ENCODE measurements around the gene SMIM14.
"Not testable (repeated sequence)": the region's sequence is repeated elsewhere in the genome, so short reads cannot be mapped to it uniquely, and the experiment has no call there.

Gene SMIM14

GRCh38 chr4:39638354-39639239 is at the start of gene SMIM14:
SMIM14 (minus strand) TSS chr4:39638865; CDS start chr4:39605145, 33,720 bp downstream.
- peak; percentile 85 for TF ChIP-seq MYC (IDR thresholded peaks at IDR 0.05; ENCODE audit: low read depth, low read length)
- TF ChIP-seq POLR2A (IDR thresholded peaks at IDR 0.05; ENCODE audit: extremely low read depth, insufficient read length) = peak; percentile 83
- TF ChIP-seq MAX (IDR thresholded peaks at IDR 0.05; ENCODE audit: low read depth, low read length) = peak; percentile 91
- TF ChIP-seq CTCF (IDR thresholded peaks at IDR 0.05; ENCODE audit: low read depth, low read length) = no peak
- DNase-seq (ENCODE audit: low read depth) = peak; percentile 100
- H3K4me3 ChIP-seq (ENCODE audit: low read depth, low read length) = peak within 1 kb of the TSS; percentile 92

GRCh38 chr4:39687014-39687413 is 48.3 kb upstream of the SMIM14 start:
- TF ChIP-seq MAX (IDR thresholded peaks at IDR 0.05; ENCODE audit: low read depth, low read length) = no peak
- no peak for TF ChIP-seq POLR2A (IDR thresholded peaks at IDR 0.05; ENCODE audit: extremely low read depth, insufficient read length)
- TF ChIP-seq MYC (IDR thresholded peaks at IDR 0.05; ENCODE audit: low read depth, low read length) = no peak
- TF ChIP-seq CTCF (IDR thresholded peaks at IDR 0.05; ENCODE audit: low read depth, low read length) = no peak
- peak; percentile 33 for DNase-seq (ENCODE audit: low read depth)
- H3K4me3 ChIP-seq (ENCODE audit: low read depth, low read length) = no peak overlapping the region

- no peak for DNase-seq (ENCODE audit: low read depth)
- no peak overlapping the region for H3K4me3 ChIP-seq (ENCODE audit: low read depth, low read length)
- TF ChIP-seq MAX (IDR thresholded peaks at IDR 0.05; ENCODE audit: low read depth, low read length) (no peak), POLR2A (IDR thresholded peaks at IDR 0.05; ENCODE audit: extremely low read depth, insufficient read length) (no peak), CTCF (IDR thresholded peaks at IDR 0.05; ENCODE audit: low read depth, low read length) (no peak), MYC (IDR thresholded peaks at IDR 0.05; ENCODE audit: low read depth, low read length) (no peak)
Observed at GRCh38 chr4:39685990-39686389, 47.3 kb upstream of the SMIM14 start.

DNA sequence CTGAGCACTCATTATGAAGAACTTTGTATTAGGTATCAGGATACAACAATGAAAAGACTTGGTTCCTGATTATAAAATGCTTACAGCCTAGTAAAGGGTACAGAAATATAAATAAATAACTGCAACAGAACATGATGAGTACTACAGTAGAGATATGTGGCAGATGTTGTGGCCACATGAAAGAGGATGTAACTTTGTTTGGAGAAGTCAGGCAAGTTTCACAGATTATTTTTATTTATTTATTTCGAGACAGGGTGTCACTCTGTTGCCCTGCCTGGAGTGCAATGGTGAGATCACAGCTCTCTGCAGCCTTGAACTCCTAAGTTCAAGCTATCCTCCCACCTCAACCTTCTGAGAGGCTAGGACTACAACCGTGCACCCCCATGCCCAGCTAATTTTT is 43.5 kb upstream of the SMIM14 start:
- TF ChIP-seq MYC (IDR thresholded peaks at IDR 0.05; ENCODE audit: low read depth, low read length) = no peak
- TF ChIP-seq CTCF (IDR thresholded peaks at IDR 0.05; ENCODE audit: low read depth, low read length) = no peak
- TF ChIP-seq POLR2A (IDR thresholded peaks at IDR 0.05; ENCODE audit: extremely low read depth, insufficient read length) = no peak
- no peak for TF ChIP-seq MAX (IDR thresholded peaks at IDR 0.05; ENCODE audit: low read depth, low read length)
- no peak overlapping the region for H3K4me3 ChIP-seq (ENCODE audit: low read depth, low read length)
- DNase-seq (ENCODE audit: low read depth) = no peak

DNA sequence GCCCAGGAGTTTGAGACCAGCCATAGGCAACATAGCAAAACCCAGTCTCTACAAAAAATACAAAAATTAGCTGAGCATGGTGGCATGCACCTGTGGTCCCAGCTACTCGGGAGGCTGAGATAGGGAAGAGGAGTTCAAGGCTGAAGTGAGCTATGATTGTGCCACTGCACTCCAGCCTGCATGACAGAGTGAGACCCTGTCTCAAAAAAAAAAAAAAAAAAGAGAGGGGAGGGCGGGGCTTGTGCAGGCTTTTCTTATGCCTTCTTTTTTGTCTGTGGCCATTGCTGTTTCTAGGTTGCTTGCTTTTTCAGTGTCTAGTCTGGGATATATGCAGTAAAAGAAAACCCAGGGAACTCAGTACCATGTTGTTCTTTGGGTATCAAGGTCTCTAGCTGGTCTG is 42.3 kb upstream of the SMIM14 start:
- DNase-seq (ENCODE audit: low read depth) = not testable (repeated sequence)

GRCh38 chr4:39675681-39676080 is 37.0 kb upstream of the SMIM14 start:
- H3K4me3 ChIP-seq (ENCODE audit: low read depth, low read length); DNase-seq (ENCODE audit: low read depth): not testable (repeated sequence)

More for the DNA sequence above, 42.3 kb upstream of the SMIM14 start:
- not testable (repeated sequence) for H3K4me3 ChIP-seq (ENCODE audit: low read depth, low read length)

DNA sequence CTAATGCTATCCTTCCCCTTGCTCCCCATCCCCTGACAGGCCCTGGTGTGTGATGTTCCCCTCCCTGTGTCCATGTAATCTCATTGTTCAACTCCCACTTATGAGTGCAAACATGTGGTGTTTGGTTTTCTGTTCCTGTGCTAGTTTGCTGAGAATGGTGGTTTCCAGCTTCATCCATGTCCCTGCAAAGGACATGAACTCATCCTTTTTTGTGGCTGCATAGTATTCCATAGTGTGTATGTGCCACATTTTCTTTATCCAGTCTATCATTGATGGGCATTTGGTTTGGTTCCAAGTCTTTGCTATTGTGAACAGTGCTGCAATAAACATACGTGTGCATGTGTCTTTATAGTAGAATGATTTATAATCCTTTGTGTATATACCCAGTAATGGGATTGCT is 31.6 kb upstream of the SMIM14 start:
- not testable (repeated sequence) for H3K4me3 ChIP-seq (ENCODE audit: low read depth, low read length); DNase-seq (ENCODE audit: low read depth)
